ENCODE data around the gene JMJD1C. TPM values are rescaled to one million over a fixed set of nuclear protein-coding genes. Genes with fewer than 3 reads are reported as not detected.
"Not testable (repeated sequence)": the region's sequence is repeated elsewhere in the genome, so short reads cannot be mapped to it uniquely, and the experiment has no call there.

The JMJD1C gene
- total RNA-seq, 1 experiment from 2014 or later = 139 TPM

- ChIA-PET CTCF (no interaction called here), POLR2A (ENCODE audit: unreplicated experiment) (no interaction called here)
- Histone ChIP-seq H3K4me3 (ENCODE audit: low read length) (no peak overlapping the region), H3K79me2 (ENCODE audit: low read length) (peaks cover 35% of the 10 kb centered on the region), H3K4me2 (ENCODE audit: low read length) (no peak overlapping the region), H3K9me2 (replicated peaks; ENCODE audit: low read length) (no peaks in the 10 kb centered on the region), H2AFZ (ENCODE audit: low read length) (no peak overlapping the region), H3K27ac (ENCODE audit: low read length) (no peak overlapping the region), H3K4me1 (ENCODE audit: insufficient read depth, low read length) (no peaks in the 10 kb centered on the region), H3F3A (ENCODE audit: low read length, unreplicated experiment) (no peaks in the 10 kb centered on the region), H3K27me3 (ENCODE audit: low read length) (no peaks in the 10 kb centered on the region), H4K20me1 (ENCODE audit: low read length) (no peaks in the 10 kb centered on the region), H3K9me3 (ENCODE audit: low read length) (no peaks in the 10 kb centered on the region), H3K36me3 (ENCODE audit: low read depth, low read length) (0 out of 2 replicates have a peak, but pooled peaks cover 4% of the 10 kb centered on the region), H3K9ac (ENCODE audit: low read length) (no peak overlapping the region)
- intact Hi-C loops (cut with micrococcal nuclease) = no loop called here
- no peak for TF ChIP-seq EZH2phosphoT487 (IDR thresholded peaks at IDR 0.05; ENCODE audit: borderline replicate concordance, low read length)
- TF ChIP-seq, protein P1, sequence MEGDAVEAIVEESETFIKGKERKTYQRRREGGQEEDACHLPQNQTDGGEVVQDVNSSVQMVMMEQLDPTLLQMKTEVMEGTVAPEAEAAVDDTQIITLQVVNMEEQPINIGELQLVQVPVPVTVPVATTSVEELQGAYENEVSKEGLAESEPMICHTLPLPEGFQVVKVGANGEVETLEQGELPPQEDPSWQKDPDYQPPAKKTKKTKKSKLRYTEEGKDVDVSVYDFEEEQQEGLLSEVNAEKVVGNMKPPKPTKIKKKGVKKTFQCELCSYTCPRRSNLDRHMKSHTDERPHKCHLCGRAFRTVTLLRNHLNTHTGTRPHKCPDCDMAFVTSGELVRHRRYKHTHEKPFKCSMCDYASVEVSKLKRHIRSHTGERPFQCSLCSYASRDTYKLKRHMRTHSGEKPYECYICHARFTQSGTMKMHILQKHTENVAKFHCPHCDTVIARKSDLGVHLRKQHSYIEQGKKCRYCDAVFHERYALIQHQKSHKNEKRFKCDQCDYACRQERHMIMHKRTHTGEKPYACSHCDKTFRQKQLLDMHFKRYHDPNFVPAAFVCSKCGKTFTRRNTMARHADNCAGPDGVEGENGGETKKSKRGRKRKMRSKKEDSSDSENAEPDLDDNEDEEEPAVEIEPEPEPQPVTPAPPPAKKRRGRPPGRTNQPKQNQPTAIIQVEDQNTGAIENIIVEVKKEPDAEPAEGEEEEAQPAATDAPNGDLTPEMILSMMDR (conservative IDR thresholded peaks at IDR 0.05; ENCODE audit: low read depth, low read length) = no peak
- no peak for TF ChIP-seq EZH2 (IDR thresholded peaks at IDR 0.05; ENCODE audit: low read length, unreplicated experiment)
- ATAC-seq (peak; percentile 40), DNase-seq (peak; percentile 40)
- no TSS peak for BruUV-seq (replicated peaks)
Observed at GRCh38 chr10:63343476-63343875, 122.3 kb downstream of the JMJD1C start.

GRCh38 chr10:63339640-63340039 lies 126.1 kb downstream of the JMJD1C start:
- H3K9ac ChIP-seq (ENCODE audit: low read length); H2AFZ ChIP-seq (ENCODE audit: low read length); intact Hi-C loops (cut with micrococcal nuclease); H3K4me2 ChIP-seq (ENCODE audit: low read length); H3K9me2 ChIP-seq (replicated peaks; ENCODE audit: low read length); H3K4me1 ChIP-seq (ENCODE audit: insufficient read depth, low read length); H4K20me1 ChIP-seq (ENCODE audit: low read length); BruUV-seq (replicated peaks); H3K27me3 ChIP-seq (ENCODE audit: low read length); ATAC-seq; H3K9me3 ChIP-seq (ENCODE audit: low read length); H3K27ac ChIP-seq (ENCODE audit: low read length); CTCF ChIA-PET; H3K36me3 ChIP-seq (ENCODE audit: low read depth, low read length); H3F3A ChIP-seq (ENCODE audit: low read length, unreplicated experiment); H3K4me3 ChIP-seq (ENCODE audit: low read length); DNase-seq: not testable (repeated sequence)
- POLR2A ChIA-PET (ENCODE audit: unreplicated experiment) = interaction anchor here (0.6 kb wide), 1 partner anchor 103 kb away, joined by 3 read pairs; no protein-coding TSS in a partner anchor
- peaks cover 22% of the 10 kb centered on the region for H3K79me2 ChIP-seq (ENCODE audit: low read length)

- BruUV-seq (replicated peaks) = no TSS peak
- no peaks in the 10 kb centered on the region for H3K9me3 ChIP-seq (ENCODE audit: low read length)
- DNase-seq (no peak), ATAC-seq (no peak)
- H3K79me2 ChIP-seq (ENCODE audit: low read length) = 0 out of 2 replicates have a peak, but pooled peaks cover 7% of the 10 kb centered on the region
- no peak for TF ChIP-seq EZH2 (IDR thresholded peaks at IDR 0.05; ENCODE audit: low read length, unreplicated experiment)
- TF ChIP-seq, protein P1 (conservative IDR thresholded peaks at IDR 0.05; ENCODE audit: low read depth, low read length) = no peak
- TF ChIP-seq EZH2phosphoT487 (IDR thresholded peaks at IDR 0.05; ENCODE audit: borderline replicate concordance, low read length) = no peak
- intact Hi-C loops (cut with micrococcal nuclease) = no loop called here
- H3K27ac ChIP-seq (ENCODE audit: low read length) = no peak overlapping the region
- no peak overlapping the region for H3K4me3 ChIP-seq (ENCODE audit: low read length)
- CTCF ChIA-PET = no interaction called here
- no peaks in the 10 kb centered on the region for H3K4me1 ChIP-seq (ENCODE audit: insufficient read depth, low read length)
- no peaks in the 10 kb centered on the region for H3K9me2 ChIP-seq (replicated peaks; ENCODE audit: low read length)
- H4K20me1 ChIP-seq (ENCODE audit: low read length) = no peaks in the 10 kb centered on the region
- 0 out of 2 replicates have a peak, but pooled peaks cover 4% of the 10 kb centered on the region for H3K36me3 ChIP-seq (ENCODE audit: low read depth, low read length)
- H3F3A ChIP-seq (ENCODE audit: low read length, unreplicated experiment) = no peaks in the 10 kb centered on the region
- H3K27me3 ChIP-seq (ENCODE audit: low read length) = no peaks in the 10 kb centered on the region
- no peak overlapping the region for H2AFZ ChIP-seq (ENCODE audit: low read length)
- POLR2A ChIA-PET (ENCODE audit: unreplicated experiment) = interaction anchor here (0.6 kb wide), 1 partner anchor 81 kb away, joined by 7 read pairs; no protein-coding TSS in a partner anchor
- H3K4me2 ChIP-seq (ENCODE audit: low read length) = no peak overlapping the region
- H3K9ac ChIP-seq (ENCODE audit: low read length) = no peak overlapping the region
Observed at GRCh38 chr10:63337455-63338251, 128.1 kb downstream of the JMJD1C start.

Data from PC-3 (cell line).